ENCODE measurements around the gene FBLN5.
"Not testable (repeated sequence)": the region's sequence is repeated elsewhere in the genome, so short reads cannot be mapped to it uniquely, and the experiment has no call there.

FBLN5 gene

DNA sequence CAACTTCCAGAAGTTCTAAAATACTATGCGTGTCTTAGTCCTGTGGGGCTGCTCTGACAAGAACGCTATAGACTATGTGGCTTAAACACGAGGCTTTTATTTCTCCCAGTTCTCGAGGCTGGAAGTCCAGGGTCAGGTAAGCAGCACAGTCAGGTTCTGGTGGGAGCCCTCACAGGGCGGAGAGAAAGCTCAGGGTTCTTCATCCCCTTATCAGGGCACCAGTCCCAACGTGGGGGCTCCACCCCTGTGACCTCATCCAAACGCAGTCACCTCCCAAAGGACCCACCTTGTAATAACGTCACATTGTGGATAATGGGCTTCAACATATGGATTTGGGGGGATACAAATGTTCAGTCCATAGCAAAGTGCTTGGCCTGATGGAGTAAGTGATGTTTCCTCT lies 43.0 kb downstream of the FBLN5 start:
- DNase-seq = no peak

DNA sequence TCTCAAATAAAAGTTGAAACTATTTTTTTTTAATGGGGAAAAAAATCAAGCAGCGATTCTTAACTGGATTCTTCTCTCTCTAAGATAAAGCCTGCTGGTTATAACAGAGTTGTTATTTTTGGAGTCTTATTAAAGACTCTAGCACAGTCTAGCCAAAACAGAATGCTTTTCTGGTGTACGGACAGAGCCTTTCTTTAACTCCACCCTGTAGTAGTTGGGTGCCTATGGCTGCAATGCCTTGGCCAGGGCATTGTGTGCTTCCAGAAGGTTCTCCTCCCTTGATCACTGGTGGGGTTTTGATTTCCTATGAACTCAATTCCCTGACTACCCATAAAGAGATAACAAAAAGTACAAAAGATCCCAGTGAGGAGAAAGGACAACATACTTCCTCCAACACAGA lies 44.4 kb downstream of the FBLN5 start:
- no peak for DNase-seq

DNA sequence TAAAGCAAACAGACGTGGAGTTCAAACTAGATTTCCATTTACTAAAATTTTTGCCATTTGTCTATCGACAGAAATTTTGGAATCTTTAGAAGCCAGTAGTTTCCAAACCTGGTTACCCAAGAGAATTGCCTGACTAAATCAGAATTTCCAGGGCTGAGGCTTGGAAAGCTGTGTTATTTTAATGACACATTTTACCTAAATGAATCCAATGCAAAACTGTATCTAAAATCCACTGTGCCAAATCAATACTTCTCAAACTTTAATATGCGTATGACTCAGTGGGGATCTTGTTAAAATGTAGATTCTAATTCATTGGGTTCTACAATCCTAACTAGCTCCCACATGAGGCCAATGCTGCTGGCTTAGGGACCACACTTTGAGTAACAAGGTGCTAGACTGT lies 45.2 kb downstream of the FBLN5 start:
- DNase-seq = no peak

DNA sequence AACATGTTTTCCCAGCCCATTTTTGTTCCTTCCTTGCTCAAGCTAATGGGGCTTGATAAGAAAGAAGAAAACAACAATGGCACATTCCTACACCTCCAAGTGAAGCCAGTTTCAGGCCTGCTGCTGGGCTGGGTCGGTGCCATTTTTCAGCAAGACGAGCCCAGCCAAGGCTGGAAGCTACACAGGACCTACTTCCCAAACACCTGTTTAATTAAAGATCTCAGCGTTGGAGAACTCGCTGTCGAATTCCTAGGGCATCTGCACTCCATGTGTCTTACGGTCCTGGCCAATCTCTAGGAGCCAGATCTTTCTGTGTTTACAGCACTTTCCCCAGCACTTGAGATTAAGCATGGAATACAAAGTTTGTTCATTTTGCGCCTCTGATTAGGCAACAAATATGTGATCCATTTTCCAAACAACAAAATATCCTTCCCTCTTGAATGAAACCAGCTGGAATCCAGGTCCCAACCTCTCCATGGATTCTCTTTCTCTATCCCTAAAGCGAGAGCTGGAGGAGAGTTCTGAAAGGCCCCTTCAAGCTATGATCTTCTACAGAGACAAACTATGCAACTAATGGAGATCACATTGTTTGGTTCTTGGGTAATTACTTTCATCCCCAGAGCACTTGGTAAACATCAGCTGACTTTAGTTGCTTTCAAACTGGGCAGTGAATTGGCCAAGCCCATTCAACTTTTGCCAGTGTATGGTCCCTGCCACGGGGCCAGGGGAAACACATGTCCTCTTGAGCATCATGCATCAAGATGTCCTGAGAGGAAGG lies 45.9 kb downstream of the FBLN5 start:
- no peak for DNase-seq

DNA sequence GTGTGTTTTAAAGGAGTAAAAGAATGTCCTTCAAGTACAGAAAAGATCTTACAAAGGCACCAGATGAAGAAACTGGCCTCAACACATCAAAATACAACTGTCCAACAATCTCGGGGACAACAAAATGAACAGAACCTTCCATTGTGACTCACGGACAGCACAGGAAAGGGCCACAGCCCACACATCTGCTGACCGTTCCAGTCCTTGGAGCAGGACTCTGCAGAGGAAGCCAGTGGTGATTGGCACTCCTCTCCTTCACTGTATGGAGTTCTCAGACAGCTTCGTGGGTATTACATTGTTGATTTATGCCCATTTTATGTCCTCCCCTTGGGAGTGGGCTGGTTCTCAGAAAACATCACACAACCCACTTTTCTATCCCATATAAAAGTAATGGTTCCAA lies 47.7 kb downstream of the FBLN5 start:
- DNase-seq = no peak

DNA sequence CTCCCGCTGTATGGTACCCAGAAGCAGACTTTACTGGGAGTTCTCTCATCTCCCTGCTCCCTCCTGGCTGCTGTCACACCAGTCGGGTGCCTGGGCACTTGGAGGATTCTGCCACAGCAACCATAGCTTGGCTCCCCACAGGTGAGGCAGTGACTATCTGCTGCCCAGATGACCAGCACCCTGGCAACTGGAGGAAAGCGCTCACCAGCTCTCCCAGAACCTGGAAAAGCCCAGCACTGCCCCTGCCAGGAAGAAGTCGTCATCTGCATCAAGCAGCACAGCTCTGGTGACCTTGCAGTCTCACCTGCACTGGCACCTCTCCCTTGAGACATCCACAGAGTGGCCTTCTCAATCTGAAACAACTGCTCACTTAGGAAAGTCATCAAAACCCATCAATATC lies 48.3 kb downstream of the FBLN5 start:
- no peak for DNase-seq

DNA sequence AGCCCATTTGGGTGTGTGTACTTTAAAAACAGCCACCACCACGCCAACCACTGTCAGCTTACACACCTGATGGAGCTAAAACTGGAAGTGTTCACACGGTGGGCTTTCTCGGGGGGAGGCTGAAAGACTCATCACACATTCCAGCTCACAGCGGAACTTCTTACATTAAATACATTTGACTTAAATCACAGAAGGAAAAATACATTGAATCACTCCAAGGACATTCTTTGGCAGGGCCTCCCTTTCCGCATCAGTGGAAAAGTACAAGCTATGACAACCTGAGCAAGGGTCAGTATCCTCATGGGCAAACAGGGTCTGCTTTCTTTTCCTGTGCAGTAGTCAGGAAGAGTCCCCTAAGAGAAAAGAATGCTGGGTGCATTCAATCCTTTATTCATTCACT lies 49.1 kb downstream of the FBLN5 start:
- no peak for DNase-seq

DNA sequence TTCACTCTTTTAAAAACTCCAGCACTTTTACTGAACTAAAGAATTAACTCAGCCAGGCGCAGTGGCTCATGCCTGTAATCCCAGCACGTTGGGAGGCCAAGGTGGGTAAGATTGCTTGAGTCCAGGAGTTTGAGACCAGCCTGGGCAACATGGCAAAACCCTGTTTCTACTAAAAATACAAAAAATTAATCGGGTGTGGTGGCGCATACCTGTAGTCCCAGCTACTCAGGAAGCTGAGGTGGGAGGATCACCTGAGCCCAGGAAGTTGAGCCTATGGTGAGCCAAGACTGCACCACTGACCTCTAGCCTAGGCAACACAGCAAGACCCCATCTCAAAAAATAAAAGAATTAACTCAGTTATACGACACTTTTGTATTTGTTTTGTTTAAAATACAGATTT lies 49.8 kb downstream of the FBLN5 start:
- not testable (repeated sequence) for DNase-seq

DNA sequence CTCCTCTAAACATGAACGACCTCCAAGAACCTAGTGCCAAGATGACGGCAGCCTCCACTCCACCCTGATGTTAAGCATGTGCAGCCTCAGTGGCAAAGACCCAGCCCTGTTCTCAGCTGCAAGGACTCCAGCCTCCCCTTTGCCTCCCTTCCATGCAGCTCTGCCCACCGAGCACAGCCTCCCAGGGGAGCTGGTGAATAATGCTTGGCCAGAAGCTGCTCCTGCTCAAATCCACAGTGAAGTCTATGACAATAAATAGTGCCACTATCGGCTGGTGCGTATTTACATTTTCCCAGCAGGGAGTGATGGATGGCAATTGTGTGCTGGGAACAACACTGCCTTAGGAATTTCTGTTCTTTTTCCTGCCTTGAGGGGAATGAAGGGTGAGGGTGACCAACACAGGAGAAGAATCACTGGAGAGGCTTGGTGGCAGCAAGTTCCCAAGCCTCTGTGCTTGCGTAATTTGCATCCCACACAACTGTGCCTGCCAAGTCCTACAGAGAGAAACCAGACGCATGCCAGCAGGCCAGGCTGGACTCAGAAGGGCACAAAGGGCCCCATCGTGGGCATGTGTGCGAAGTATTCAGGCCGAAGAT lies 50.3 kb downstream of the FBLN5 start:
- peak; percentile 38 for DNase-seq

DNA sequence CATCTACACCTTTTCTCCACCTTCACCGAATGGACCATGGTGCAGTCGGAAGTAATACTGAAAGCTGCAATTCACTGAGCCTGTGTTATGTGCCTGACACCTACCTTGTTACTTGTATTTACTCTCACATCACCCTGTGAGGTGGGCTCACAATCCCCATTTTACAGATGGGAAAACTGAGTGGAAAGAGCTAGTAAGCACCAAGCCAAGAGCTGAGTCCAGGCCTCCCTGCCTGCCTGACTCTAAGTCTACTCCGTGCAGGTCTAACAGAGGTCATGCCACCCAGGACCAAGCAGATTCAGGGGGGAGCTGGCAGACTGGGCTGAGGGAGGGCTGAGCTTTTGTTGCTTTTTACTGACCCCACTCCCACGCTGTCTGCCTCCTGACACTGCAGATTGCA lies 51.1 kb downstream of the FBLN5 start:
- DNase-seq = no peak

DNA sequence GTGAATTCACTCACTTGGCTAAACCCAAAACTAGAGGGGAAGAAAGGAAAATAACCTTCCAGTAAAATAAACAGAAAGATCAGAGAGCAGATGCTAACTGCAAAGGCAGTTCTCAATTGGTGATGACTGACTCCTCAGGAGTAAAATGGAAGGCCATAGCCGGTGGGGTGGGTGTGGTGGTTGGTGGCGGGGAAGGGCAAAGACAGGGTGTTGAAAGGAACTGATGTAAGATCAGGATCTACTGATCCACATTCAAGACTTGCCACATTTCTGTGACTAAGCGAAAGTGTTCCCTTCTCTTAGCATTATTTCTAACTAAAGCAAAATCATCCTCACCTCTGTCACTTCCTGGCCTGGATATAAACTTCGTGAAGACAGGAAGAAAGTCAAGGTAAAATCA lies 53.8 kb downstream of the FBLN5 start:
- no peak for DNase-seq

DNA sequence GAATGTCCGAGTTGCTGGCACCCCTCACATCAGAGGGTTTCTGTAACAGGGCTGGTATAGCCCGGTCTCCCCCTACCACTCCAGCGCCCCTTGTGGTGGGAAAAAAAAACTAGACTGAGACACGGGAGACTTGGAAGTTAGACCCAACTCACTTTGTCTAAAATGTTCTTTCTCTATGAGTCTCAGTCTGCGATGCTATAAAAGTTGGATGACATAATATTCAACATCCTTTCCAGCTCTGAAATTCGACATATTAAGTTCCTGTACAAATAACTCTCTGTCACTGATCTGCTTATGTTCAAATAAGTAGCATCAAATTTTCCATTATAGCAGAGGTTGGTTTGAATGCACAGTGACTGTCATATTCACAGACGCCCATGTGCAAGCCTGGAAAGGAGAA lies 54.5 kb downstream of the FBLN5 start:
- DNase-seq = peak; percentile 19

DNA sequence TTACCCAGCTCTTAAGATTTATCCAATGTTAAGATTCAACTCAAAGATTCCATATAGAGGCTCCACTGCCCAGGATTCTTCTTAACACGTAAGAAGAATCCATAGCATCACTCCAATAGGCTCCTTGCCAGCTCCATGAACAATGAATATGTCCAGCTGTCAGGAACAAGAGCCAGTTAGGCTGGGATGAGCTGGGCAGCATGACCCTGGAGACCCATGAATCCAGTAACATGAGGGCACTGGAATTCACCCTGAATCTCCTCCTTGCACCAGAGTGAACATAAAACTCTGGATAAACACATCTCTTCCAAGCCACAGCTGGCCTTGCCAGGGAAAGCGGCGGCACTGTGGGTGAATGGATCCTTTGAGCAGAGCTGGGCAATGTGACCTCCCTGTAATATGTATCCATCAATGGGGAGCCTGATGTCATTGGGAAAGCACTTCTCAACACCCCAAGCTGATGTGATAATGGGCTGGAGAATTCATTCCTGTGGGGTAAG lies 55.7 kb downstream of the FBLN5 start:
- no peak for DNase-seq

DNA sequence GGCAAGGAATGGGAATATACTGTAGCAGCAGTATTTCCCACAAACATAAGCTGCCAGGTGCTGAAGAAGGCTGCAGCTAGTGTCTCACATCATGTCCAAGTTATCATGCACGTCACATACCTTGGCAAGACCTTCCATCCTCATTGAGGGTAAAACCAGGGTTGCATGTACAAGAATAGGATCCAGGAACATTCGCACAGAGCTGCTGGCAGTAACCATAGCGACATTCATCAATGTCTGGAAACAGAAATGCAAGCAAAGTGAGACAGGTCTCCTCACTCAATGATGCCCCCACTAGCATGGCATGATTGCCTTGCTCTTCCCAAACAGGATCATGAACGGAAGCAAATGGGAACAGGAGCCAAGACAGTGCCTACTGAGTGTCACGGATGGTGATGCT lies 56.4 kb downstream of the FBLN5 start:
- no peak for DNase-seq

DNA sequence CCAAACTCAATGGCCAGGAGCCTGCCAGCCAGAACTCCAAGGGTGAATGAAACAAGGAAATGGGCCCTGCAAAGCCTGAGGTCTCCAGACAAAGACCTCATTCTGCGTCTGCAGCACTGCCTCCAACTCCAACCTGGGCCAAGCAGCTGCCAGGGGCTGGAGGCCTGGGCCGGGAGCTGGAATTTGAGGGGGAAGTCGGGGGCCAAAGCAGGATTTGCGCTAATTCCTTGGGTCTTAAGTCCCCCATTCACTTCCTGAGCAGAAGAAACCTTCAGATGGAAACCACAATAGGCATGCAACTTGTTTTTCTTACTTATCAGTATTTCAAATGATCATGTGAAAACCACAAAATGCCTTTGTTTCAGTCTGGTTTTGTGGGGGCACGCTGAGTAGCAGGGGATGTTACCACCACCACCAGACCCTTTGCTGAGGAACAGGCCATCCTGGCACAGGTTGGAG lies 57.2 kb downstream of the FBLN5 start:
- DNase-seq = no peak

DNA sequence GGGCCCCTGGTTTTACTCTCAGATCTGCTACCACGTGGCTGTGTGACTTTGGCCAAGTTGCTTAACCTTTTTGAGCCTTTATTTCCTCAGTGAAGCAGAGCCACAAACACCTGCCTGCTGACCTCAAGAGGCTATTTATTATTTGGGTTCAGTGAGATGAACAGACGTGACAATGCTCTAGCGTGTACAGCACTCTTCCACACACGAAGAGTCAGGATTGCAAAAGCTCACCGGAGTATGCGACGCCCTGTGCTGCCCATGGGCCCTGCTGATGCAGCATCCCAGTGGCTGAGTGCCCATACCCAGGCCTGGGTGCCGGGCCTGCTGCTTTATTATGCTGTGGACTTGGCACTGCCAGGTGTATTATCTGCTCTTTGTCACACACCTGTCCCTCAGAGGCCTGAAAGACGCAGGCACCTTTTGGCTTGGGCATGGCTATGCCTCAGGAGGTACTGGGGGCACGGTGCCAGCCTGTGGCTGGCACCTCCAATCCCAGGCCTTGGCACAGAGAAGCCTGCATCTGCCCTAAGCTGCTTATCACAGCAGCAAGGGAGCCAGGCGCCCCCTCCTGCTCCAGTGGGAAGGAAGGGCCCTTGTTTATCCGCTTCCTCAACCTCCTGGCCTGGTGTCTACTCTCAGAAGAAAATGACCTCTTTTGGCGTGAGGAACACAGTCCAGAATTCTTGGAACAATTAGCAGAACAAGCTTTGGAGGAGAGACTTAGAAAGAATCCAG lies 57.9 kb downstream of the FBLN5 start:
- DNase-seq = no peak

DNA sequence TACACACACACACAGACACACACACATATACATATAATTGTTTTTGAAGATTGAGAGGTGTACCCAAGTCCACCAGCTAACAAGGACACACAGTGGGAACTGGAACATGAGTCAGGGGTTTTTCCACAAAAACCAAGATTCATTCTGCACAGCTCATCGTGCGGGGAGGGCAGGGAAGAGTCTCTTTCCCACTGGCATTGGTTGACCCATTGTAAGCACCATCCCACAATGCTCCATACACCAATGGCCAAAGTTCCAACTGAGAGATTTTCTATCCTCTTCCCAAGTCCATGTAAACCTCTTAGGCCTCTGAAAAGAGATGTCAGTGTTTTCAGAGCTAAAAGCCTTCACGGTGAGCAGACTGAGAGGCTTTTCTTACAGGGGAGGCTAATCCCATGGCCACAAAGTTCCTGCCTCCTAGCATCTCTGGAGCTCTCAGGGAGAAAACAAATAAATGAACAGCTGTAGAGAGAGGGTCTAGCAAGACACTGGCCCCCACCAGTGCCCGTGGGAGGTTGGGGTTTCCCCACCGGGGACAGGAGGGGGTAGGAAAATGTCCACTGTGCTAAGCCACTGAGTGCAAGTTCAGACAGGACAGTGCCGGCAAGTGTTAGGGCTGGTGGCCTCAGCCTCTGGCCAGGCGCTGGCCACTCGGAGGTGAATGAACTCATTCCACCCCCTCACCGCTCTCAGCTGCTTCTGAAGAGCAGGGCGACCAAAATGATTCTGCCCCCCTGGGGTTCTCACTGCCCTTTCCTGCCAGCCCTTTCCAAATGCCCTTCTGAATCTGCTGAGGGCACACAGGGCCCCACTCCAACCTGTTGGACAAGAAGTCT lies 58.6 kb downstream of the FBLN5 start:
- no peak for DNase-seq

DNA sequence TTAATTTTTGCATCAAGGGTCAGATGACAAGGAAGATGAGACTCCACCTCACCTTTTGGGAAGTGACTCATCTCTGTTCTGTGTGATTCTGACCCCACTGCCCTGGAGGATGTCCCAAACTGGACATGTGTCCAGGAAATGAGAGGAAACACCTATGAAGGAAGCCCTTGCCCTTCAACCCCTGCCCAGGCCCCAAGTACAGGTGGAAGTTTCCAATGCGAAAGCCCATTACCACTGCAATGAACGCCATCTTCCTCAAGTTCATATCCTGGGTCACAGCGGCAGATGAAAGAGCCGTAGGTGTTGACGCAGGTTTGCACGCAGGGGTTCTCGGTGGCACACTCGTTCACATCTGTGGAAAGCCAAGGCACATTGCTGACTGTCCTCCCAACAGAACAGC lies 60.5 kb downstream of the FBLN5 start:
- no peak for DNase-seq

DNA sequence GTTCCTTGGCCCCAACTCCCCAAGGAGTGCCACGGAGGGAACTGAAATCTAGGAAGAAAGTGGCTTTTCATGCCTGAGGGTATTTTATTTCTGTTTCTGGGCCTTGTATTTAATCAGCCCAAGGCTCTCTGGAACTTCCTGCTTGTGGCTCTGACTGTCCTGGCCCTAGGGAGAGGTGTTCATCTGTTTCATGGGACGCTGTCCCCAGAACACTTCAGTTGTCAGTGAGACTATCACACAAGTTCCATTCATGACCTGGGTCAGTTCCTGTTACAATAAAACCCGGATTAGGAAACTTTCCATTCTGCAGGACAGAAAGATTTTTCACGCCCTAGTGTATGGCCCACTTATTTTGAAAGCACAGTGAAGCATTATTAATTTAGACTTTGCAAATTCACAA lies 61.7 kb downstream of the FBLN5 start:
- DNase-seq = no peak

DNA sequence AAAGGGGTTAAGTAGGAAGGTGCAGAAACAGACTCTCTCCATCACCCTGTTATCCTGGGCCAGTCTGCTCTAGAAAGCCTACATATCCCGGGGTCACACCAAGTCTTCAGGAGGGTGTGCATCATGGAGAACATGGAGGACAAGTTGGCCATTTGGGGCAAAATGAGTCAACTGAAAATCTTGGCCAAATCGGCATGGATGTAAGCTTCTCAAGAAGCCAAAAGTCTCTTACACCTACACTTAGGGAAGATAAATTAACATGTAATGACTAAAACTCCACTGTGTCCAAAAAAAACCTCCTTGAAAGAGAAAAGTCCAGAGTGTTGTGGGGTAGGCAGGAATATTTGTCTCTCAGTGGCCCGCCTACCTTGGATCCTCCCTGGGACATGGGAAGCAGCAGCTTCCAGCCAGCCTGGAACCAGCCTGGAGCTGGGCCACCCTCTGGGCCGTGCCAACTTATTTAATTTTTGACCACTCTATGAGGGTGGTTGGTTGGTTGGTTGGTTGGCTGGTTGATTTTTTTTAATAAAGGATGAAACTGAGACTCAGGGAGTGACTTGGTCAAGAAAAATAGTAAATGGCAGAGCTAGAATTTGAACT lies 62.3 kb downstream of the FBLN5 start:
- no peak for DNase-seq

DNA sequence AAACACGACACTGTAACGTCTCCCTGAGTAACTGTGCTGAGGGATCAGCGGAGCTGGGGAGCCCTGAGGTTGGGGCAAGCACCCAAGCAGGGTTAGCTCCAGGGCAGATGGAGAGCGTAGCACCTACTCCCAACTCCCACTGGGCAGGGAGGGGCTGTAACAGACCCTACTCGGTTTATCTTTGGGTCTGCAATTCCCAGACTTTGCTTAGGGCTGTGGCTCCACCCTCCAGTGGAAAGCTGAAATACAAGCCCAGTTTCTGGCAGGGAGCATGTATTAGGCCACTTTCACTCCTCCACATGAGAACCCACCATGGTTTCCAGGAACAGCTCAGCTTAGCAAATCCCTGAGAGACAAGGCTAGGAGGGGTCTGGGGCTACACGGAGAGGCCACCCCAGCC lies 62.8 kb downstream of the FBLN5 start:
- no peak for DNase-seq

DNA sequence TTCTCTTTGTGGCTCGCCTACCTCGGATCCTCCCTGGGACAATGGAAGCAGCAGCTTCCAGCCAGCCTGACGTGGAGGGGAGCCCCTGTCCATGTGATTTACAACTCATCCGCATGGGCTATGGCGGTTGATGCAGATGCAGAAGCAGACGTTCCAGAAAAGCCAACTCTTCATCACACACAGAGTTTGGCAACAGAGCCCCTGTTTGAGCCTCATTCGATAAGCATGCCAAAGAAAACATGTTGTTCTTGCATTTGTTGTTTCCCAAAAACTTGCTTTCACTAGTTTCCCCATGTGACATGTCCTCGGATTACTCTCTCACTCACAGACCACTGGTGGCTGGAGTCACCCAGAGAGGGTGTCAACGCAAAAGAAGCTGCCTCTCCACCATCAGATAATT lies 63.7 kb downstream of the FBLN5 start:
- no peak for DNase-seq

DNA sequence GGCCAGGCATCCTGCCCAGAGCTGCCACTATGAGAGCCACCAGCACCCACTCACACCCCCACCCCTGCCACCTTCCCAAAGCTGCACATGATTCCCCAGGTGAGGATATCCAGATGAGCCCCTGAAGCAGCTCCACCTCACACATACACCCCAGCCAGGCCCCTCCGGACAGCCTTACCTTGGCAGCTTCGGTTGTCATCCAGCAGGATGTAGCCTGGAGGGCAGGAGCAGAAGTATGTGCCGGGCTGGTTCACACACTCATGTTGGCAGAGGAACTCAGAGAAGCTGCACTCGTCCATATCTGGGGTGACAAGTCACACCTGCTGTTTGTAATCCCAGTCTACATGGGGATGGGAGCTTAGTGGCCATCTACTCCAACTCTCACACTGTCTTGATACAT lies 64.7 kb downstream of the FBLN5 start:
- DNase-seq = no peak
